Endothelial cell of umbilical vein (primary cell): ENCODE measurements around the gene CPVL. TPM values are rescaled to one million over a fixed set of nuclear protein-coding genes. Genes with fewer than 3 reads are reported as not detected.

Experiments used
- BruUV-seq: library from RNA; stranded (reverse); fragments of 400-500 nt; replicated peaks from 2 replicates; lab custom pipeline; 2021; lab: Mats Ljungman, UMichigan
- CTCF ChIA-PET: fragments of 300-600, 350-600 bp; sonication (Branson Sonifier 250); formaldehyde crosslinking; loops from one replicate; lab custom pipeline; 2021; ENCODE audit warnings: antibody characterized with exemption, inconsistent platforms; lab: Charles Lee
- POLR2A ChIA-PET: fragments of 300-600, 350-600 bp; sonication (Branson Sonifier 250); formaldehyde crosslinking; loops from one replicate; lab custom pipeline; 2021; ENCODE audit warnings: antibody characterized with exemption, inconsistent platforms; lab: Charles Lee
- DNase-seq: peaks from one replicate; pipeline ENCODE4 v3.0.0-alpha.2; 2011; ENCODE audit warnings: low read depth, low spot score
- FAIRE-seq: peaks from 2 replicates; lab custom pipeline; 2011; peaks lifted over from hg19 to GRCh38; lab: Jason Lieb, UNC
- H2AFZ ChIP-seq: 2 replicates; pipeline ENCODE4 v1.6.0; 2012; ENCODE audit warnings: low read depth, low read length, control low read depth, inconsistent platforms
- H3K27ac ChIP-seq: 2 replicates; pipeline ENCODE4 v1.5.1; 2011; ENCODE audit warnings: low read depth, mild to moderate bottlenecking, control low read depth, low read length, moderate library complexity; ENCODE audit not compliant: insufficient read depth
- H3K27me3 ChIP-seq, 2 experiments: 2 replicates each; pipeline versions ENCODE4 v1.6.0 to v1.6.1; 2011; ENCODE audit warnings: low read length in 2 of 2, mixed read lengths in 1 of 2; ENCODE audit not compliant: control insufficient read depth in 2 of 2, insufficient read depth in 2 of 2
- H3K36me3 ChIP-seq, 2 experiments: 2 replicates in 1 of 2; 3 replicates in 1 of 2; pipeline ENCODE4 v1.5.1; 2011; ENCODE audit warnings: low read length in 2 of 2, mild to moderate bottlenecking in 1 of 2, moderate library complexity in 1 of 2; ENCODE audit not compliant: control insufficient read depth in 2 of 2, insufficient read depth in 2 of 2; ENCODE audit errors: extremely low read depth in 1 of 2
- H3K4me1 ChIP-seq: 3 replicates; pipeline ENCODE4 v1.5.1; 2011; ENCODE audit warnings: mild to moderate bottlenecking, low read length; ENCODE audit not compliant: control insufficient read depth, insufficient read depth; ENCODE audit errors: extremely low read depth
- H3K4me2 ChIP-seq: 2 replicates; pipeline ENCODE4 v1.6.1; 2011; ENCODE audit warnings: low read length, control low read depth, mixed read lengths; ENCODE audit not compliant: insufficient read depth
- H3K4me3 ChIP-seq, 3 experiments: fragments of 200-600 bp in 1 of 3; sonication (generic), shearing (Covaris generic) in 1 of 3; replicated peaks in 1 of 3; 2 replicates each; pipeline ENCODE4 v1.5.1; 2011 to 2016; ENCODE audit warnings: control low read depth in 3 of 3, low read length in 3 of 3, mild to moderate bottlenecking in 2 of 3, inconsistent platforms in 1 of 3, low read depth in 1 of 3, moderate library complexity in 1 of 3; ENCODE audit not compliant: insufficient read depth in 1 of 3
- H3K79me2 ChIP-seq: 2 replicates; pipeline ENCODE4 v1.6.0; 2012; ENCODE audit warnings: low read length, inconsistent platforms; ENCODE audit not compliant: control insufficient read depth, insufficient read depth
- H3K9ac ChIP-seq: replicated peaks from 2 replicates; pipeline ENCODE3; 2011; ENCODE audit warnings: low read length, control low read depth; ENCODE audit not compliant: insufficient read depth; ENCODE audit errors: extremely low read depth
- H3K9me1 ChIP-seq: replicated peaks from 3 replicates; pipeline ENCODE4 v1.6.0; 2011; ENCODE audit warnings: mild to moderate bottlenecking, low read length; ENCODE audit not compliant: control insufficient read depth, insufficient read depth; ENCODE audit errors: extremely low read depth
- H3K9me3 ChIP-seq: replicated peaks from 2 replicates; pipeline ENCODE4 v1.5.1; 2012; ENCODE audit warnings: low read length, inconsistent platforms; ENCODE audit not compliant: control insufficient read depth, insufficient read depth
- H4K20me1 ChIP-seq: replicated peaks from 2 replicates; pipeline ENCODE3; 2011; ENCODE audit warnings: mild to moderate bottlenecking, low read length; ENCODE audit not compliant: control insufficient read depth, insufficient read depth; ENCODE audit errors: extremely low read depth
- EZH2 ChIP-seq: IDR thresholded peaks from 2 replicates; pipeline ENCODE4 v1.6.1; 2012; ENCODE audit warnings: borderline replicate concordance, low read depth, mild to moderate bottlenecking, moderate library complexity, low read length, inconsistent platforms; ENCODE audit not compliant: severe bottlenecking
- FOS ChIP-seq: IDR thresholded peaks from 2 replicates; pipeline ENCODE4 v1.6.1; 2011; ENCODE audit warnings: mild to moderate bottlenecking, low read length, moderate library complexity, borderline replicate concordance; ENCODE audit not compliant: insufficient read depth
- GATA2 ChIP-seq: IDR thresholded peaks from 2 replicates; pipeline ENCODE4 v1.7.0; 2011; ENCODE audit warnings: low read depth, mild to moderate bottlenecking, moderate library complexity, mixed read lengths, low read length; ENCODE audit not compliant: insufficient read length, insufficient read depth
- JUN ChIP-seq: IDR thresholded peaks from 2 replicates; pipeline ENCODE4 v1.6.1; 2011; ENCODE audit warnings: borderline replicate concordance, low read depth; ENCODE audit not compliant: insufficient read length, insufficient read depth
- MYC ChIP-seq: IDR thresholded peaks from one replicate; pipeline ENCODE4 v1.6.1; 2011; ENCODE audit warnings: mild to moderate bottlenecking, low read depth, low read length
- POLR2A ChIP-seq: IDR thresholded peaks from 2 replicates; pipeline ENCODE4 v1.6.1; 2012; ENCODE audit warnings: low read depth, mild to moderate bottlenecking, control low read depth, low read length
- POLR2AphosphoS5 ChIP-seq: IDR thresholded peaks from 2 replicates; pipeline ENCODE4 v1.6.1; 2012; ENCODE audit warnings: low read depth, mild to moderate bottlenecking, control low read depth, low read length, moderate library complexity; ENCODE audit not compliant: insufficient read depth
- dilution Hi-C: fragments of 300-500 bp; cut with MboI; formaldehyde crosslinking; loops from one replicate; pipeline ENCODE4 v1.15.0; 2019; ENCODE audit warnings: low sequenced_read_pairs; ENCODE audit not compliant: extremely low pct_ligation_motif_present
- intact Hi-C: fragments of 100-400 bp; cut with micrococcal nuclease; formaldehyde crosslinking; loops from one replicate; pipeline ENCODE4 v1.10.0; 2022
- polyA plus RNA-seq, 4 experiments: library from polyadenylated mRNA; depleted of rRNA in 3 of 4; stranded (reverse) in 3 of 4; unstranded in 1 of 4; fragments of >200 nt; gene quantifications; 2 replicates each; pipeline versions ENCODE4 v1.2.1 to v1.2.3, GENCODE V29; 2011 to 2012; ENCODE audit warnings: missing spikeins in 1 of 4
- total RNA-seq: library from RNA; stranded (reverse); gene quantifications from 2 replicates; pipeline ENCODE4 v1.2.3, GENCODE V29; 2021
- TF ChIP-seq, protein P1 (sequence below): IDR thresholded peaks from 2 replicates; pipeline ENCODE4 v1.6.1; 2011; ENCODE audit not compliant: insufficient read depth, insufficient read length
- TF ChIP-seq, protein P2 (sequence below), 2 donors: IDR thresholded peaks; 1 replicate in 1 of 2; 2 replicates in 1 of 2; pipeline ENCODE4 v1.5.1; 2011; ENCODE audit warnings: low read length in 2 of 2, mild to moderate bottlenecking in 2 of 2, moderate library complexity in 2 of 2, control low read depth in 1 of 2, inconsistent platforms in 1 of 2, low read depth in 1 of 2; ENCODE audit not compliant: insufficient read depth in 1 of 2; ENCODE audit errors: extremely low read depth in 1 of 2

The CPVL gene
- total and polyA plus RNA-seq, 2 donors (not counting 3 experiments of a cell fraction or from before 2014, with no cell fraction given), result 0.14 TPM; not detected in 1

DNA sequence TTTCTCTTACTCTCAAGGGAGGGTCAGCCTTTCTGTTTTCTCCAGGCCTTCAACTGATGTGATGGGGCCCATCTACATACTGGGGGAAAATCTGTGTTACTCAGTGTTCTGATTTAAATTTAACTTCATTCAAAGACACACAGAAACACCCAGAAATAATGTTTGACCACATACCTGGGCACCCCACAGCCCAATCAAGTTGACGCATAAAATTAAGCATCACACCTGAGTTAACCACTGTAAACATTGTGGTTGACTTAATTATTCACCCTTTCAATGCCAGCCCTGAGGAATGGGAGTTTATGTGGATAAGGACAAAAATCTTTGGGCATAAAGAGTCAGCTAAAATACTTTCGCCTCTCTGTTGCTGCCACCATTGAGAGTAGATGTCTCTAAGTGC, 38.3 kb upstream of the CPVL start:
- CTCF ChIA-PET, result interaction anchor here (0.8 to 1.9 kb wide), 3 partner anchors 134 to 263 kb away, joined by 3 to 4 read pairs (median 4); no protein-coding TSS in a partner anchor
- TF ChIP-seq GATA2 (no peak), JUN (no peak), EZH2 (no peak), FOS (no peak), POLR2AphosphoS5 (no peak), POLR2A (no peak), MYC (no peak)
- TF ChIP-seq, protein P1, sequence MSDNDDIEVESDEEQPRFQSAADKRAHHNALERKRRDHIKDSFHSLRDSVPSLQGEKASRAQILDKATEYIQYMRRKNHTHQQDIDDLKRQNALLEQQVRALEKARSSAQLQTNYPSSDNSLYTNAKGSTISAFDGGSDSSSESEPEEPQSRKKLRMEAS, result no peak
- TF ChIP-seq, protein P2, sequence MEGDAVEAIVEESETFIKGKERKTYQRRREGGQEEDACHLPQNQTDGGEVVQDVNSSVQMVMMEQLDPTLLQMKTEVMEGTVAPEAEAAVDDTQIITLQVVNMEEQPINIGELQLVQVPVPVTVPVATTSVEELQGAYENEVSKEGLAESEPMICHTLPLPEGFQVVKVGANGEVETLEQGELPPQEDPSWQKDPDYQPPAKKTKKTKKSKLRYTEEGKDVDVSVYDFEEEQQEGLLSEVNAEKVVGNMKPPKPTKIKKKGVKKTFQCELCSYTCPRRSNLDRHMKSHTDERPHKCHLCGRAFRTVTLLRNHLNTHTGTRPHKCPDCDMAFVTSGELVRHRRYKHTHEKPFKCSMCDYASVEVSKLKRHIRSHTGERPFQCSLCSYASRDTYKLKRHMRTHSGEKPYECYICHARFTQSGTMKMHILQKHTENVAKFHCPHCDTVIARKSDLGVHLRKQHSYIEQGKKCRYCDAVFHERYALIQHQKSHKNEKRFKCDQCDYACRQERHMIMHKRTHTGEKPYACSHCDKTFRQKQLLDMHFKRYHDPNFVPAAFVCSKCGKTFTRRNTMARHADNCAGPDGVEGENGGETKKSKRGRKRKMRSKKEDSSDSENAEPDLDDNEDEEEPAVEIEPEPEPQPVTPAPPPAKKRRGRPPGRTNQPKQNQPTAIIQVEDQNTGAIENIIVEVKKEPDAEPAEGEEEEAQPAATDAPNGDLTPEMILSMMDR (IDR thresholded peaks at IDR 0.05; ENCODE audit: extremely low read depth in 1 of 2, insufficient read depth in 1 of 2, low read depth in 1 of 2, low read length in 2 of 2), result no peak

More for the DNA sequence above, 38.3 kb upstream of the CPVL start:
- no peaks in the 10 kb centered on the region for H4K20me1 ChIP-seq
- dilution Hi-C loops, result no loop called here
- no peaks in the 10 kb centered on the region for H3K9me3 ChIP-seq
- FAIRE-seq, result no peak
- H2AFZ ChIP-seq, result no peak overlapping the region
- no peaks in the 10 kb centered on the region for H3K9me1 ChIP-seq
- no peak overlapping the region for H3K4me3 ChIP-seq
- no peaks in the 10 kb centered on the region for H3K79me2 ChIP-seq
- DNase-seq, result no peak
- BruUV-seq, result no TSS peak
- H3K4me2 ChIP-seq, result no peak overlapping the region
- no peaks in the 10 kb centered on the region for H3K36me3 ChIP-seq
- no peak overlapping the region for H3K27ac ChIP-seq
- H3K9ac ChIP-seq, result no peak overlapping the region
- no peaks in the 10 kb centered on the region for H3K4me1 ChIP-seq
- POLR2A ChIA-PET, result no interaction called here
- intact Hi-C loops, result no loop called here
- H3K27me3 ChIP-seq, result no peaks in the 10 kb centered on the region
